ENCODE measurements around the gene GTF2H4. TPM values are rescaled to one million over a fixed set of nuclear protein-coding genes. Genes with fewer than 3 reads are reported as not detected.
"Not testable (repeated sequence)": the region's sequence is repeated elsewhere in the genome, so short reads cannot be mapped to it uniquely, and the experiment has no call there.

GTF2H4 gene
- total RNA-seq, 1 experiment from 2014 or later = 43.6 TPM

- Mint-ChIP-seq H3K27ac (ENCODE audit: unreplicated experiment) (no peak overlapping the region), H3K4me3 (ENCODE audit: unreplicated experiment) (no peak overlapping the region), H3K27me3 (ENCODE audit: insufficient read depth, unreplicated experiment) (no peaks in the 10 kb centered on the region), H3K36me3 (ENCODE audit: insufficient read depth, unreplicated experiment) (no peaks in the 10 kb centered on the region), H3K4me1 (ENCODE audit: low read depth, unreplicated experiment) (no peaks in the 10 kb centered on the region), H3K9me3 (ENCODE audit: unreplicated experiment) (peaks cover 28% of the 10 kb centered on the region)
- ChIA-PET POLR2A (no interaction called here), CTCF (no interaction called here)
- peaks cover 15% of the 10 kb centered on the region for H3K9me3 ChIP-seq
- intact Hi-C loops (cut with micrococcal nuclease; ENCODE audit: unreplicated experiment) = no loop called here
- H3K4me1 ChIP-seq = no peaks in the 10 kb centered on the region
- no peaks in the 10 kb centered on the region for H3K36me3 ChIP-seq (ENCODE audit: control insufficient read depth, insufficient read depth, low read length)
- no peak for TF ChIP-seq CTCF (IDR thresholded peaks at IDR 0.05; ENCODE audit: insufficient read depth in 1 of 2, low read depth in 1 of 2, low read length in 1 of 2, severe bottlenecking in 1 of 2, unreplicated experiment in 1 of 2)
- no TSS peak for BruUV-seq (replicated peaks)
- H3K27me3 ChIP-seq (replicated peaks; ENCODE audit: control insufficient read depth, insufficient read depth, low read length) = no peaks in the 10 kb centered on the region
- no peak for DNase-seq
- no peak overlapping the region for H3K4me3 ChIP-seq (ENCODE audit: low read depth, low read length)
Observed at GRCh38 chr6:30862156-30862875, 45.7 kb upstream of the GTF2H4 start.

GRCh38 chr6:30864325-30864724, 43.7 kb upstream of the GTF2H4 start:
- CTCF ChIA-PET = no interaction called here
- peaks cover 21% of the 10 kb centered on the region for H3K9me3 Mint-ChIP-seq (ENCODE audit: unreplicated experiment)

GRCh38 chr6:30869241-30869749, 38.7 kb upstream of the GTF2H4 start:
- H3K4me1 ChIP-seq; H3K36me3 Mint-ChIP-seq (ENCODE audit: insufficient read depth, unreplicated experiment); H3K27me3 Mint-ChIP-seq (ENCODE audit: insufficient read depth, unreplicated experiment); H3K27ac Mint-ChIP-seq (ENCODE audit: unreplicated experiment); H3K4me3 ChIP-seq (ENCODE audit: low read depth, low read length); POLR2A ChIA-PET; H3K36me3 ChIP-seq (ENCODE audit: control insufficient read depth, insufficient read depth, low read length); H3K4me3 Mint-ChIP-seq (ENCODE audit: unreplicated experiment); intact Hi-C loops (cut with micrococcal nuclease; ENCODE audit: unreplicated experiment); H3K27me3 ChIP-seq (replicated peaks; ENCODE audit: control insufficient read depth, insufficient read depth, low read length); BruUV-seq (replicated peaks); CTCF ChIA-PET; H3K4me1 Mint-ChIP-seq (ENCODE audit: low read depth, unreplicated experiment): not testable (repeated sequence)
- peak in 1 of 2 experiments; percentile 51 for DNase-seq
- peaks cover 47% of the 10 kb centered on the region for H3K9me3 Mint-ChIP-seq (ENCODE audit: unreplicated experiment)
- peaks cover 36% of the 10 kb centered on the region for H3K9me3 ChIP-seq

More at GRCh38 chr6:30864325-30864724, 43.7 kb upstream of the GTF2H4 start:
- H3K27me3 ChIP-seq (replicated peaks; ENCODE audit: control insufficient read depth, insufficient read depth, low read length) = no peaks in the 10 kb centered on the region
- no peaks in the 10 kb centered on the region for H3K36me3 Mint-ChIP-seq (ENCODE audit: insufficient read depth, unreplicated experiment)
- TF ChIP-seq CTCF (IDR thresholded peaks at IDR 0.05; ENCODE audit: insufficient read depth in 1 of 2, low read depth in 1 of 2, low read length in 1 of 2, severe bottlenecking in 1 of 2, unreplicated experiment in 1 of 2) = no peak
- H3K9me3 ChIP-seq = peaks cover 20% of the 10 kb centered on the region
- POLR2A ChIA-PET = no interaction called here
- intact Hi-C loops (cut with micrococcal nuclease; ENCODE audit: unreplicated experiment) = no loop called here
- no peak for DNase-seq
- BruUV-seq (replicated peaks) = no TSS peak
- no peaks in the 10 kb centered on the region for H3K4me1 ChIP-seq
- no peaks in the 10 kb centered on the region for H3K27me3 Mint-ChIP-seq (ENCODE audit: insufficient read depth, unreplicated experiment)
- no peaks in the 10 kb centered on the region for H3K4me1 Mint-ChIP-seq (ENCODE audit: low read depth, unreplicated experiment)
- H3K4me3 Mint-ChIP-seq (ENCODE audit: unreplicated experiment) = no peak overlapping the region
- H3K36me3 ChIP-seq (ENCODE audit: control insufficient read depth, insufficient read depth, low read length) = no peaks in the 10 kb centered on the region
- H3K4me3 ChIP-seq (ENCODE audit: low read depth, low read length) = no peak overlapping the region
- H3K27ac Mint-ChIP-seq (ENCODE audit: unreplicated experiment) = no peak overlapping the region

All from Caco-2 (cell line).